C4-2B (cell line): ENCODE data around the gene RHO.

Experiments used
- CTCF ChIP-seq: fragments of 450-650 bp; conservative IDR thresholded peaks from 2 replicates; pipeline ENCODE4 v1.5.1; 2017; ENCODE audit warnings: mild to moderate bottlenecking
- ZFX ChIP-seq: fragments of 450-650 bp; IDR thresholded peaks from 2 replicates; pipeline ENCODE4 v1.6.1; 2017

- no peak for TF ChIP-seq CTCF
- TF ChIP-seq ZFX: no peak
These were observed 35.7 kb upstream of the RHO start for GRCh38 chr3:129492691-129493090.
